GM12878 (cell line): Measurements from ENCODE around the gene GALNS. TPM values are rescaled to one million over a fixed set of nuclear protein-coding genes. Genes with fewer than 3 reads are reported as not detected.

Experiments
- ATAC-seq: fragments of 200-7000 bp; cut with Tn5 transposase; 3 replicates; pipeline ENCODE4 v1.9.1; 2020; ENCODE audit warnings: mild to moderate bottlenecking, moderate library complexity
- BruUV-seq: library from RNA; stranded (reverse); fragments of 400-500 nt; replicated peaks from 2 replicates; lab custom pipeline; 2021; lab: Mats Ljungman, UMichigan
- CTCF ChIA-PET: fragments of 300-600 bp; sonication (Branson Sonifier 250); formaldehyde crosslinking; extraction: SDS; loops from one replicate; lab custom pipeline; 2021; ENCODE audit warnings: inconsistent platforms; lab: Yijun Ruan, JAX
- POLR2A ChIA-PET: fragments of 350-600 bp; formaldehyde crosslinking; extraction: SDS; loops from one replicate; lab custom pipeline; 2021; ENCODE audit warnings: inconsistent platforms; lab: Charles Lee
- RAD21 ChIA-PET: fragments of 300-600 bp; sonication (Branson Sonifier 250); formaldehyde crosslinking; loops from one replicate; lab custom pipeline; 2023; ENCODE audit warnings: antibody characterized with exemption; ENCODE audit not compliant: unreplicated experiment; lab: Charles Lee
- SMC1A ChIA-PET: fragments of 300-600 bp; sonication (Branson Sonifier 250); formaldehyde crosslinking; loops from one replicate; lab custom pipeline; 2023; ENCODE audit not compliant: unreplicated experiment, uncharacterized antibody; lab: Charles Lee
- DNase-seq: peaks from one replicate; pipeline ENCODE4 v3.0.0-alpha.2; 2011; ENCODE audit warnings: low read depth, low spot score
- FAIRE-seq: peaks from 3 replicates; lab custom pipeline; 2011; peaks lifted over from hg19 to GRCh38; lab: Jason Lieb, UNC
- H2AFZ ChIP-seq: 2 replicates; pipeline ENCODE4 v1.6.0; 2011; ENCODE audit warnings: low read depth, low read length, control low read depth; ENCODE audit not compliant: control insufficient read depth
- H3K27ac ChIP-seq: 2 replicates; pipeline ENCODE4 v1.5.1; 2011; ENCODE audit warnings: control low read depth; ENCODE audit not compliant: control insufficient read depth, insufficient read depth
- H3K27me3 ChIP-seq, 2 experiments: replicated peaks in 1 of 2; 2 replicates each; pipeline versions ENCODE4 v1.6.0 to v1.6.1; 2011; ENCODE audit warnings: low read length in 1 of 2; ENCODE audit not compliant: control insufficient read depth in 2 of 2, insufficient read depth in 2 of 2
- H3K36me3 ChIP-seq, 2 experiments: 2 replicates each; pipeline ENCODE4 v1.5.1; 2011; ENCODE audit warnings: low read length in 1 of 2; ENCODE audit not compliant: control insufficient read depth in 2 of 2, insufficient read depth in 2 of 2
- H3K4me1 ChIP-seq: 2 replicates; pipeline ENCODE4 v1.6.1; 2011; ENCODE audit warnings: mild to moderate bottlenecking, low read length, moderate library complexity, mixed read lengths; ENCODE audit not compliant: control insufficient read depth, insufficient read depth
- H3K4me2 ChIP-seq: 2 replicates; pipeline ENCODE4 v1.6.0; 2011; ENCODE audit warnings: control low read depth; ENCODE audit not compliant: control insufficient read depth, insufficient read depth
- H3K4me3 ChIP-seq: fragments of 200-600 bp; sonication (generic); 2 replicates; pipeline ENCODE4 v1.5.1; 2016
- H3K79me2 ChIP-seq: 2 replicates; pipeline ENCODE4 v1.6.0; 2011; ENCODE audit warnings: low read length; ENCODE audit not compliant: control insufficient read depth, insufficient read depth
- H3K9ac ChIP-seq: 2 replicates; pipeline ENCODE4 v1.8.0; 2011; ENCODE audit warnings: low read length, control low read depth, mixed read lengths; ENCODE audit not compliant: control insufficient read depth, insufficient read depth
- H3K9me3 ChIP-seq: replicated peaks from 3 replicates; pipeline ENCODE4 v1.5.1; 2011; ENCODE audit warnings: mild to moderate bottlenecking, low read length; ENCODE audit not compliant: control insufficient read depth, insufficient read depth
- H4K20me1 ChIP-seq: 2 replicates; pipeline ENCODE4 v1.6.0; 2011; ENCODE audit not compliant: control insufficient read depth, insufficient read depth
- CBFB ChIP-seq: IDR thresholded peaks from 2 replicates; pipeline ENCODE4 v1.6.1; 2016; ENCODE audit warnings: antibody characterized with exemption, low read depth
- CHD2 ChIP-seq: IDR thresholded peaks from 2 replicates; pipeline ENCODE4 v1.6.1; 2011; ENCODE audit warnings: low read depth, low read length, improper control_type of control experiment, borderline replicate concordance
- HCFC1 ChIP-seq: fragments of 150-350 bp; IDR thresholded peaks from 2 replicates; pipeline ENCODE4 v1.6.1; 2014; ENCODE audit warnings: low read length
- LARP7 ChIP-seq: fragments of 450-650 bp; IDR thresholded peaks from 2 replicates; pipeline ENCODE4 v1.6.1; 2017; ENCODE audit warnings: mild to moderate bottlenecking
- POLR2A ChIP-seq: IDR thresholded peaks from 2 replicates; pipeline ENCODE4 v1.6.1; 2011; ENCODE audit warnings: low read depth, mild to moderate bottlenecking, low read length
- TBL1XR1 ChIP-seq: IDR thresholded peaks from 2 replicates; pipeline ENCODE4 v1.6.1; 2012; ENCODE audit warnings: low read depth, low read length, improper control_type of control experiment
- ZBTB11 ChIP-seq: fragments of 450-650 bp; formaldehyde crosslinking; IDR thresholded peaks from 2 replicates; pipeline ENCODE4 v1.5.0; 2022; ENCODE audit warnings: mild to moderate bottlenecking, missing genetic modification characterization
- WGBS: methylation state at CpG from one replicate; pipeline ENCODE4 v1.1.6; 2016; ENCODE audit warnings: low lambda C conversion rate; ENCODE audit not compliant: insufficient replicate concordance, insufficient coverage; ENCODE audit errors: missing lambda C conversion rate; 5-methylcytosine and 5-hydroxymethylcytosine counted together
- in situ Hi-C: fragments of 300-500 bp; cut with MboI; formaldehyde crosslinking; loops from 9 replicates; pipeline ENCODE4 v1.14.3; 2018; ENCODE audit warnings: mixed read lengths
- intact Hi-C: fragments of 100-400 bp; cut with micrococcal nuclease; formaldehyde crosslinking; loops from one replicate; pipeline ENCODE4 v1.14.2; 2022; ENCODE audit not compliant: unreplicated experiment
- polyA plus RNA-seq, 11 experiments: library from polyadenylated mRNA; depleted of rRNA in 4 of 11; unstranded in 6 of 11; stranded (reverse) in 5 of 11; fragments of >200 nt; fragmentation: Nextera tagmentation in 4 of 11; fragmentation: Illumina TruSeq in 1 of 11; extraction: Ambion mirVana in 4 of 11; extraction: Trizol in 1 of 11; gene quantifications; 1 replicate in 1 of 11; 2 replicates in 10 of 11; pipeline versions ENCODE4 v1.2.1 to v1.2.3, GENCODE V29; 2011 to 2016; ENCODE audit warnings: inconsistent platforms in 2 of 11, missing spikeins in 2 of 11, low read depth in 1 of 11
- total RNA-seq, 4 experiments: library from RNA; depleted of rRNA in 3 of 4; stranded (reverse); fragments of >200 nt in 3 of 4; fragmentation: Illumina TruSeq in 1 of 4; extraction: Trizol in 1 of 4; gene quantifications; 2 replicates each; pipeline versions ENCODE4 v1.2.1 to v1.2.3, GENCODE V29; 2013 to 2021

Gene GALNS
- total and polyA plus RNA-seq, 10 of the 15 experiments (the other 5 are each of a cell fraction or from before 2014, with no cell fraction given) = 0.37 to 12.4 (median 5.3) TPM

DNA sequence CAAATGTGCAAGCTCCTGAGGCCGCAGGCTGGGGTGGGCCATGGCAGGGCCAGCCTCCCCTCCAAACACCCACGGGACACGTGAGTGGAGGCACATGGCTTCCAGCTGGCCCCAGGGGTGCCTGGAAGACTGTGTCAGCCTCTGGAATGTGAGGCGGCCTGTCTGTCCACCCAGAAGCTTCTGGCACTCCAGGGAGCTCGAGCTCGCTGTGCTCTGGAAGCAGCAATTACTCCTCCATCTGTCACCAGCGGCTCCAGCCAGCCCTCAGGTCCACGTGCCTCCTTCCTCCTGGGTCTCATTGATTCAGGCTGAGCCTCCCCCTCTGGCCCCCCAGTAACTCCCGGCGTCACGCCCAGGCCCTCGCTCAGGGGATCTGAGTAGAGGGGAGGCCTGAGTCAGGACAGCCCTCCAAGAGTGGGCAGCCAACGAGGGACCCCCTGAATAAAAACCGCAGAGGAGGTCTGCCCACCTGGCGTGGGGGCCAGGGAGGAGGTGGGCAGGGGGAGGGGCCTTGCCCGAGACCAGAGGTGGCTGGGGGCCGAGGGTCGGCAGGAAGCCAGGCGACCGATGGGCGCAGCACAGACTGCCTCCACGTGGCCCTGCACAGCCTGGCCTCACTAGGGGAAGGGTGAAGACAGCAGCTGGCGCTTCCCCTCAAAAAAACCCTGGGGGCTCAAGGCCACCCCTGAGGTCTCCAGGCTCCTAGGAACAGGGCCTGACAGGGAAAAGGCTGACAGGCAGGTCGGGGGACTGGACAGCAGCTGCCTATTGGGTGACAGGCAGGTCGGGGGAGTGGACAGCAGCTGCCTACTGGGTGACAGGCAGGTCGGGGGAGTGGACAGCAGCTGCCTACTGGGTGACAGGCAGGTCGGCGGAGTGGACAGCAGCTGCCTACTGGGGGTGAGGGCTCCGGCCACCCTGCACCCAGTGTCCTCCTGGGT is 83.6 kb downstream of the GALNS start:
- intact Hi-C loops = no loop called here
- Histone ChIP-seq H2AFZ (no peak overlapping the region), H3K27me3 (no peaks in the 10 kb centered on the region), H3K4me3 (no peak overlapping the region), H3K4me2 (no peak overlapping the region), H3K27ac (no peak overlapping the region), H4K20me1 (no peaks in the 10 kb centered on the region; the same call in 1 of the 2 replicates), H3K4me1 (peaks cover 18% of the 10 kb centered on the region), H3K9ac (no peak overlapping the region), H3K36me3 (peaks cover 0 to 6% of the 10 kb centered on the region in 2 experiments; a peak in 2 of 4 replicates), H3K9me3 (no peaks in the 10 kb centered on the region), H3K79me2 (peaks cover 60% of the 10 kb centered on the region)
- ChIA-PET POLR2A (interaction anchor here (0.7 kb wide), 1 partner anchor 22 kb away, joined by 6 read pairs; no protein-coding TSS in a partner anchor), CTCF (interaction anchor here (0.6 to 1.8 kb wide), 2 partner anchors 11 to 36 kb away, joined by 4 read pairs; no protein-coding TSS in a partner anchor), SMC1A (no interaction called here), RAD21 (no interaction called here)
- ATAC-seq (no peak), DNase-seq (no peak), FAIRE-seq (no peak)
- in situ Hi-C loops = no loop called here
- no peak for TF ChIP-seq LARP7
- TF ChIP-seq TBL1XR1 = no peak
- TF ChIP-seq CHD2 = no peak
- no peak for TF ChIP-seq ZBTB11
- TF ChIP-seq CBFB = no peak
- TF ChIP-seq HCFC1 = no peak
- peak; percentile 34; the same call in 1 of the 2 replicates for TF ChIP-seq POLR2A
- no TSS peak for BruUV-seq
- 73% methylated on average over 29 of the region's 29 CpGs for WGBS
